Panc1 (cell line): ENCODE results near the gene TOP3A. TPM values are rescaled to one million over a fixed set of nuclear protein-coding genes. Genes with fewer than 3 reads are reported as not detected.

Source experiments
- ATAC-seq: fragments of 200-7000 bp; cut with Tn5 transposase; 2 replicates; pipeline ENCODE4 v1.9.1; 2020; ENCODE audit warnings: mild to moderate bottlenecking, moderate library complexity
- BruUV-seq: library from RNA; stranded (reverse); fragments of 400-500 nt; replicated peaks from 2 replicates; lab custom pipeline; 2021; lab: Mats Ljungman, UMichigan
- CTCF ChIA-PET: fragments of 300-600 bp; sonication (Branson Sonifier 250); formaldehyde crosslinking; loops from one replicate; lab custom pipeline; 2022; ENCODE audit warnings: antibody characterized with exemption; lab: Charles Lee
- POLR2A ChIA-PET: fragments of 300-600 bp; sonication (Branson Sonifier 250); formaldehyde crosslinking; loops from one replicate; lab custom pipeline; 2022; ENCODE audit warnings: antibody characterized with exemption; lab: Charles Lee
- DNase-seq: peaks from one replicate; pipeline ENCODE4 v3.0.0-alpha.2; 2010; ENCODE audit warnings: low read depth, low spot score
- H3K27ac ChIP-seq: 2 replicates; pipeline ENCODE4 v1.5.1; 2011; ENCODE audit warnings: mild to moderate bottlenecking, low read length, inconsistent platforms
- H3K27me3 ChIP-seq: fragments of 200-500 bp; sonication (Bioruptor generic); 2 replicates; pipeline ENCODE4 v1.6.0; 2014; ENCODE audit warnings: low read length, inconsistent platforms; ENCODE audit not compliant: control insufficient read depth, insufficient read depth
- H3K36me3 ChIP-seq: fragments of 200-500 bp; sonication (Bioruptor generic); 2 replicates; pipeline ENCODE4 v1.5.1; 2014; ENCODE audit warnings: inconsistent platforms, mild to moderate bottlenecking, low read length, moderate library complexity; ENCODE audit not compliant: control insufficient read depth, insufficient read depth
- H3K4me1 ChIP-seq: 2 replicates; pipeline ENCODE4 v1.5.1; 2011; ENCODE audit warnings: inconsistent platforms, mild to moderate bottlenecking, low read length, moderate library complexity; ENCODE audit not compliant: control insufficient read depth, insufficient read depth
- H3K4me3 ChIP-seq, 2 experiments: 2 replicates each; pipeline ENCODE4 v1.5.1; 2011 to 2012; ENCODE audit warnings: low read depth in 2 of 2, low read length in 2 of 2, mild to moderate bottlenecking in 2 of 2, inconsistent platforms in 1 of 2, moderate library complexity in 1 of 2
- H3K9me3 ChIP-seq: fragments of 200-500 bp; sonication (Bioruptor generic); 2 replicates; pipeline ENCODE4 v1.5.1; 2014; ENCODE audit warnings: low read depth, mild to moderate bottlenecking, inconsistent platforms, low read length, moderate library complexity; ENCODE audit not compliant: control insufficient read depth, insufficient read depth
- POLR2AphosphoS5 ChIP-seq: IDR thresholded peaks from 2 replicates; pipeline ENCODE4 v1.6.1; 2012; ENCODE audit warnings: mild to moderate bottlenecking, low read depth, low read length, moderate library complexity
- SIN3A ChIP-seq: IDR thresholded peaks from 2 replicates; pipeline ENCODE4 v1.6.1; 2012; ENCODE audit warnings: low read depth, mild to moderate bottlenecking, low read length, moderate library complexity, borderline replicate concordance; ENCODE audit not compliant: insufficient read depth
- TCF7L2 ChIP-seq: IDR thresholded peaks from 2 replicates; pipeline ENCODE4 v1.6.1; 2011; ENCODE audit warnings: mild to moderate bottlenecking, low read depth, low read length, inconsistent platforms
- in situ Hi-C: cut with HindIII; loops from 2 replicates; pipeline ENCODE4 v1.10.0; 2016; ENCODE audit warnings: low sequenced_read_pairs, low pct_unique_long_range_greater_than_20kb
- intact Hi-C: fragments of 100-400 bp; cut with micrococcal nuclease; formaldehyde crosslinking; loops from one replicate; pipeline ENCODE4 v1.10.0; 2022; ENCODE audit not compliant: unreplicated experiment
- total RNA-seq: library from RNA; stranded (reverse); gene quantifications from one replicate; pipeline ENCODE4 v1.2.1, GENCODE V29; 2021; ENCODE audit not compliant: unreplicated experiment
- TF ChIP-seq, protein P1 (sequence below), 2 experiments: IDR thresholded peaks; 2 replicates each; pipeline ENCODE4 v1.6.1; 2011 to 2012; ENCODE audit warnings: low read depth in 2 of 2, control low read depth in 1 of 2, low read length in 1 of 2, mild to moderate bottlenecking in 1 of 2, moderate library complexity in 1 of 2; ENCODE audit not compliant: insufficient read depth in 1 of 2
- TF ChIP-seq, protein P2 (sequence below): fragments of 450-650 bp; IDR thresholded peaks from 2 replicates; pipeline ENCODE4 v1.5.1; 2017; ENCODE audit warnings: mild to moderate bottlenecking

The TOP3A gene
- total RNA-seq, 1 experiment from 2014 or later: 49.3 TPM

DNA sequence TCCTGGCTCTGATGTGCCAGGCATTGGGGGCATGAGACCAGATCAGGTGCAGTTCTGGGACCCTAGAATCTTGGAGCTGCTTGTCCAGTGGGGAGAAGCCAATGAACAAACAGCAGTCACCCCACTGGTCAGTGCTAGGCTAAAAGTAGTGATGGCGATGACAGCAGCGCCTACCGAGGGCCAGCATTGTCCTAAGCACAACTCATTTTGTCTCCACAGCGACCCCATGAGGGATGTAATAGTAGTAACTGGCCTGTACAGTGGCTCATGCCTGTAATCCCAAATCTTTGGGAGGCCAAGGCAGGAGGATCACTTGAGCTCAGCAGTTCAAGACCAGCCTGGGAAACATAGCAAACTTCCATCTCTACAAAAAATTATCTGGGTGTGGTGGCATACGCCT is 6.5 kb upstream of the TOP3A start:
- no peaks in the 10 kb centered on the region for H3K9me3 ChIP-seq
- no peak overlapping the region for H3K27ac ChIP-seq
- H3K4me1 ChIP-seq: peaks cover 17% of the 10 kb centered on the region
- TF ChIP-seq, protein P1, sequence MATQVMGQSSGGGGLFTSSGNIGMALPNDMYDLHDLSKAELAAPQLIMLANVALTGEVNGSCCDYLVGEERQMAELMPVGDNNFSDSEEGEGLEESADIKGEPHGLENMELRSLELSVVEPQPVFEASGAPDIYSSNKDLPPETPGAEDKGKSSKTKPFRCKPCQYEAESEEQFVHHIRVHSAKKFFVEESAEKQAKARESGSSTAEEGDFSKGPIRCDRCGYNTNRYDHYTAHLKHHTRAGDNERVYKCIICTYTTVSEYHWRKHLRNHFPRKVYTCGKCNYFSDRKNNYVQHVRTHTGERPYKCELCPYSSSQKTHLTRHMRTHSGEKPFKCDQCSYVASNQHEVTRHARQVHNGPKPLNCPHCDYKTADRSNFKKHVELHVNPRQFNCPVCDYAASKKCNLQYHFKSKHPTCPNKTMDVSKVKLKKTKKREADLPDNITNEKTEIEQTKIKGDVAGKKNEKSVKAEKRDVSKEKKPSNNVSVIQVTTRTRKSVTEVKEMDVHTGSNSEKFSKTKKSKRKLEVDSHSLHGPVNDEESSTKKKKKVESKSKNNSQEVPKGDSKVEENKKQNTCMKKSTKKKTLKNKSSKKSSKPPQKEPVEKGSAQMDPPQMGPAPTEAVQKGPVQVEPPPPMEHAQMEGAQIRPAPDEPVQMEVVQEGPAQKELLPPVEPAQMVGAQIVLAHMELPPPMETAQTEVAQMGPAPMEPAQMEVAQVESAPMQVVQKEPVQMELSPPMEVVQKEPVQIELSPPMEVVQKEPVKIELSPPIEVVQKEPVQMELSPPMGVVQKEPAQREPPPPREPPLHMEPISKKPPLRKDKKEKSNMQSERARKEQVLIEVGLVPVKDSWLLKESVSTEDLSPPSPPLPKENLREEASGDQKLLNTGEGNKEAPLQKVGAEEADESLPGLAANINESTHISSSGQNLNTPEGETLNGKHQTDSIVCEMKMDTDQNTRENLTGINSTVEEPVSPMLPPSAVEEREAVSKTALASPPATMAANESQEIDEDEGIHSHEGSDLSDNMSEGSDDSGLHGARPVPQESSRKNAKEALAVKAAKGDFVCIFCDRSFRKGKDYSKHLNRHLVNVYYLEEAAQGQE (IDR thresholded peaks at IDR 0.05; ENCODE audit: insufficient read depth in 1 of 2, low read depth in 2 of 2, low read length in 1 of 2): no peak
- TF ChIP-seq, protein P2, sequence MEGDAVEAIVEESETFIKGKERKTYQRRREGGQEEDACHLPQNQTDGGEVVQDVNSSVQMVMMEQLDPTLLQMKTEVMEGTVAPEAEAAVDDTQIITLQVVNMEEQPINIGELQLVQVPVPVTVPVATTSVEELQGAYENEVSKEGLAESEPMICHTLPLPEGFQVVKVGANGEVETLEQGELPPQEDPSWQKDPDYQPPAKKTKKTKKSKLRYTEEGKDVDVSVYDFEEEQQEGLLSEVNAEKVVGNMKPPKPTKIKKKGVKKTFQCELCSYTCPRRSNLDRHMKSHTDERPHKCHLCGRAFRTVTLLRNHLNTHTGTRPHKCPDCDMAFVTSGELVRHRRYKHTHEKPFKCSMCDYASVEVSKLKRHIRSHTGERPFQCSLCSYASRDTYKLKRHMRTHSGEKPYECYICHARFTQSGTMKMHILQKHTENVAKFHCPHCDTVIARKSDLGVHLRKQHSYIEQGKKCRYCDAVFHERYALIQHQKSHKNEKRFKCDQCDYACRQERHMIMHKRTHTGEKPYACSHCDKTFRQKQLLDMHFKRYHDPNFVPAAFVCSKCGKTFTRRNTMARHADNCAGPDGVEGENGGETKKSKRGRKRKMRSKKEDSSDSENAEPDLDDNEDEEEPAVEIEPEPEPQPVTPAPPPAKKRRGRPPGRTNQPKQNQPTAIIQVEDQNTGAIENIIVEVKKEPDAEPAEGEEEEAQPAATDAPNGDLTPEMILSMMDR: peak; percentile 34
- in situ Hi-C loops (no loop called here), intact Hi-C loops (no loop called here)
- DNase-seq (no peak), ATAC-seq (peak; percentile 33; the same call in 1 of the 2 replicates)
- BruUV-seq: no TSS peak
- no peaks in the 10 kb centered on the region for H3K27me3 ChIP-seq
- H3K36me3 ChIP-seq: peaks cover 2% of the 10 kb centered on the region; the same call in 1 of the 2 replicates
- POLR2A ChIA-PET: no interaction called here
- no peak overlapping the region for H3K4me3 ChIP-seq
- CTCF ChIA-PET: no interaction called here

DNA sequence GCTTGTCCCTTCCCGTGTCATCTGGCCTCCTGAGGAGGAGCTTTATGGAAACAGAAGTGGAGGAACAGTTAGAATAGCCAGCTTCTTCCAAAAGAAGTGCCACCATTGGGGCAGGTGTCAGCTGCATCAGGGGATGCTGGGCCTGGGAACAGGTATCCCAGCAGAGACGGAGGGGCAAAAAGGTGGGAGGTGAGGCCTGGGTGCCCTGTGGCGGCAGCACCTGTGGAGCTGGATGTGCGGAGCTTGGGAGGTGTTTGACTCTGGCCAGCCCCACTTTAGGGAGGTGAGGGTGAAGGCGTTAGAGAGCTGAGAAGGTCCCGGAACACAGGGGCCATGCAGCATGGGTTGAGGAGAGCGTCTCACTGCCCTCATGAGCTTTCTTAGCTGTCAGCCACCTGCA is 5.5 kb upstream of the TOP3A start:
- CTCF ChIA-PET: no interaction called here
- in situ Hi-C loops (no loop called here), intact Hi-C loops (no loop called here)
- H3K4me3 ChIP-seq: no peak overlapping the region
- no peak for DNase-seq
- TF ChIP-seq, protein P1 (IDR thresholded peaks at IDR 0.05; ENCODE audit: insufficient read depth in 1 of 2, low read depth in 2 of 2, low read length in 1 of 2): no peak
- no peak for TF ChIP-seq SIN3A
- TF ChIP-seq TCF7L2: no peak
- TF ChIP-seq POLR2AphosphoS5: no peak
- TF ChIP-seq, protein P2: no peak
- H3K36me3 ChIP-seq: peaks cover 2% of the 10 kb centered on the region; the same call in 1 of the 2 replicates
- H3K27me3 ChIP-seq: no peaks in the 10 kb centered on the region
- peaks cover 23% of the 10 kb centered on the region for H3K4me1 ChIP-seq
- no TSS peak for BruUV-seq
- no peaks in the 10 kb centered on the region for H3K9me3 ChIP-seq
- ATAC-seq: no peak
- no peak overlapping the region for H3K27ac ChIP-seq
- POLR2A ChIA-PET: no interaction called here
